Measurements from ENCODE around the gene AGBL4.

AGBL4 gene

GRCh38 chr1:48939828-48940227 is 1083.9 kb downstream of the AGBL4 start:
- no peak for DNase-seq

GRCh38 chr1:48939042-48939441 is 1084.7 kb downstream of the AGBL4 start:
- DNase-seq = no peak

- no peak for DNase-seq
Measured at GRCh38 chr1:48937732-48938131, 1086.0 kb downstream of the AGBL4 start.

- DNase-seq = no peak
Measured at GRCh38 chr1:48936436-48936835, 1087.3 kb downstream of the AGBL4 start.

GRCh38 chr1:48932366-48932765 is 1091.4 kb downstream of the AGBL4 start:
- DNase-seq = no peak

- DNase-seq = no peak
Measured at GRCh38 chr1:48931506-48932192, 1092.1 kb downstream of the AGBL4 start.

GRCh38 chr1:48930011-48930410 is 1093.7 kb downstream of the AGBL4 start:
- DNase-seq = no peak

- DNase-seq = no peak
Measured at GRCh38 chr1:48924099-48924498, 1099.7 kb downstream of the AGBL4 start.

GRCh38 chr1:48923116-48923515 is 1100.6 kb downstream of the AGBL4 start:
- DNase-seq = no peak

GRCh38 chr1:48920851-48921250 is 1102.9 kb downstream of the AGBL4 start:
- DNase-seq = no peak

- no peak for DNase-seq
Measured at GRCh38 chr1:48917901-48918603, 1105.7 kb downstream of the AGBL4 start.

- no peak for DNase-seq
Measured at GRCh38 chr1:48917070-48917454, 1106.7 kb downstream of the AGBL4 start.

GRCh38 chr1:48916130-48917069 is 1107.4 kb downstream of the AGBL4 start:
- DNase-seq = peak; percentile 19

- DNase-seq = no peak
Measured at GRCh38 chr1:48908606-48909005, 1115.1 kb downstream of the AGBL4 start.

GRCh38 chr1:48906729-48907128 is 1117.0 kb downstream of the AGBL4 start:
- no peak for DNase-seq

GRCh38 chr1:48906164-48906563 is 1117.6 kb downstream of the AGBL4 start:
- DNase-seq = no peak

GRCh38 chr1:48903291-48903690 is 1120.5 kb downstream of the AGBL4 start:
- no peak for DNase-seq

GRCh38 chr1:48898894-48899293 is 1124.9 kb downstream of the AGBL4 start:
- no peak for DNase-seq

- DNase-seq = no peak
Measured at GRCh38 chr1:48889615-48890014, 1134.1 kb downstream of the AGBL4 start.

- peak; percentile 62 for DNase-seq
Measured at GRCh38 chr1:48889082-48889481, 1134.7 kb downstream of the AGBL4 start.

GRCh38 chr1:48887796-48888195 is 1136.0 kb downstream of the AGBL4 start:
- DNase-seq = no peak

- no peak for DNase-seq
Measured at GRCh38 chr1:48882020-48882419, 1141.7 kb downstream of the AGBL4 start.

- no peak for DNase-seq
Measured at GRCh38 chr1:48878191-48878940, 1145.4 kb downstream of the AGBL4 start.
